CD14-positive monocyte (primary cell): Measurements from ENCODE around the gene CCNQ. TPM values are rescaled to one million over a fixed set of nuclear protein-coding genes. Genes with fewer than 3 reads are reported as not detected.
A peak's percentile ranks its signal among the peaks of the same experiment; 100 is the strongest.

Experiments
- DNase-seq, 3 donors: peaks; one replicate each; pipeline ENCODE4 v3.0.0-alpha.2; 2011 to 2022
- H2AFZ ChIP-seq: 2 replicates; pipeline ENCODE4 v1.6.0; 2012; ENCODE audit warnings: mild to moderate bottlenecking, low read depth, low read length, inconsistent platforms; ENCODE audit not compliant: insufficient read depth, poor library complexity, severe bottlenecking
- H3K27ac ChIP-seq, 2 donors: 1 replicate in 1 of 2; 2 replicates in 1 of 2; pipeline ENCODE4 v1.5.1; 2012 to 2013; ENCODE audit warnings: low read length in 2 of 2, control low read depth in 1 of 2, inconsistent platforms in 1 of 2, low read depth in 1 of 2, mild to moderate bottlenecking in 1 of 2
- H3K27me3 ChIP-seq, 2 donors: one replicate each; pipeline versions ENCODE4 v1.6.0 to v1.6.1; 2011 to 2013; ENCODE audit warnings: low read length in 2 of 2; ENCODE audit not compliant: control insufficient read depth in 2 of 2, insufficient read depth in 2 of 2
- H3K36me3 ChIP-seq, 2 donors: replicated peaks in 1 of 2; 1 replicate in 1 of 2; 2 replicates in 1 of 2; pipeline versions ENCODE4 v1.5.1 to v1.6.1; 2012 to 2013; ENCODE audit warnings: low read length in 2 of 2, control low read depth in 1 of 2, inconsistent platforms in 1 of 2, mild to moderate bottlenecking in 1 of 2; ENCODE audit not compliant: insufficient read depth in 2 of 2, control insufficient read depth in 1 of 2
- H3K4me1 ChIP-seq, 2 donors: 1 replicate in 1 of 2; 2 replicates in 1 of 2; pipeline versions ENCODE4 v1.5.1 to v1.6.1; 2012 to 2013; ENCODE audit warnings: low read length in 2 of 2, control low read depth in 1 of 2, inconsistent platforms in 1 of 2, mild to moderate bottlenecking in 1 of 2, moderate library complexity in 1 of 2; ENCODE audit not compliant: insufficient read depth in 2 of 2, control insufficient read depth in 1 of 2
- H3K4me2 ChIP-seq: replicated peaks from 2 replicates; pipeline ENCODE3; 2012; ENCODE audit warnings: low read length, moderate library complexity, mild to moderate bottlenecking; ENCODE audit not compliant: poor library complexity, severe bottlenecking; ENCODE audit errors: extremely low read depth
- H3K4me3 ChIP-seq, 3 experiments: fragments of 200-600 bp in 1 of 3; sonication (generic) in 1 of 3; replicated peaks in 1 of 3; 1 replicate in 2 of 3; 2 replicates in 1 of 3; pipeline ENCODE4 v1.5.1; 2011 to 2013; ENCODE audit warnings: low read length in 3 of 3, mild to moderate bottlenecking in 3 of 3, control low read depth in 2 of 3, low read depth in 2 of 3, inconsistent platforms in 1 of 3, moderate library complexity in 1 of 3
- H3K79me2 ChIP-seq: 2 replicates; pipeline ENCODE4 v1.6.0; 2012; ENCODE audit warnings: mild to moderate bottlenecking, control low read depth, inconsistent platforms, low read length, moderate library complexity; ENCODE audit not compliant: insufficient read depth
- H3K9ac ChIP-seq: 2 replicates; pipeline ENCODE4 v1.6.0; 2017; ENCODE audit warnings: low read length, mild to moderate bottlenecking; ENCODE audit not compliant: insufficient read depth, poor library complexity, severe bottlenecking
- H3K9me3 ChIP-seq, 2 donors: replicated peaks in 1 of 2; 1 replicate in 1 of 2; 2 replicates in 1 of 2; pipeline versions ENCODE4 v1.5.1 to v1.6.1; 2012 to 2013; ENCODE audit warnings: low read length in 2 of 2, control low read depth in 1 of 2; ENCODE audit not compliant: control insufficient read depth in 1 of 2, insufficient read depth in 1 of 2
- H4K20me1 ChIP-seq: 2 replicates; pipeline ENCODE4 v1.6.0; 2012; ENCODE audit warnings: mild to moderate bottlenecking, low read length, control low read depth, moderate library complexity; ENCODE audit not compliant: insufficient read depth
- H3K27ac Mint-ChIP-seq, 7 donors: one replicate each; pipeline ENCODE4 v1.8.0; 2020; ENCODE audit warnings: mild to moderate bottlenecking in 7 of 7, mixed read lengths in 7 of 7, moderate library complexity in 6 of 7, inconsistent platforms in 2 of 7
- H3K27me3 Mint-ChIP-seq, 3 donors: one replicate each; pipeline ENCODE4 v1.8.0; 2021 to 2022; ENCODE audit warnings: low read depth in 3 of 3, mild to moderate bottlenecking in 3 of 3, mixed read lengths in 3 of 3, moderate library complexity in 3 of 3, inconsistent platforms in 1 of 3
- H3K36me3 Mint-ChIP-seq, 2 donors: one replicate each; pipeline ENCODE4 v1.8.0; 2020; ENCODE audit warnings: mixed read lengths in 2 of 2, inconsistent platforms in 1 of 2, mild to moderate bottlenecking in 1 of 2
- H3K4me1 Mint-ChIP-seq: one replicate; pipeline ENCODE4 v1.8.0; 2020; ENCODE audit warnings: mild to moderate bottlenecking, mixed read lengths
- H3K4me3 Mint-ChIP-seq, 2 donors: one replicate each; pipeline ENCODE4 v1.8.0; 2020; ENCODE audit warnings: mild to moderate bottlenecking in 2 of 2, mixed read lengths in 2 of 2, moderate library complexity in 1 of 2
- H3K9me3 Mint-ChIP-seq, 7 donors: one replicate each; pipeline ENCODE4 v1.8.0; 2020 to 2022; ENCODE audit warnings: mixed read lengths in 7 of 7, mild to moderate bottlenecking in 6 of 7, moderate library complexity in 6 of 7, inconsistent platforms in 2 of 7
- WGBS: methylation state at CpG from one replicate; pipeline ENCODE4 v1.1.5; 2013; ENCODE audit warnings: missing lambda C conversion rate; ENCODE audit not compliant: insufficient coverage; 5-methylcytosine and 5-hydroxymethylcytosine counted together
- intact Hi-C, 2 donors: fragments of 100-400 bp; cut with micrococcal nuclease; formaldehyde crosslinking; loops; one replicate each; pipeline versions ENCODE4 v1.15.0 to v1.15.1; 2023
- polyA plus RNA-seq, 3 donors: library from polyadenylated mRNA; depleted of rRNA in 1 of 3; unstranded in 2 of 3; stranded (reverse) in 1 of 3; fragments of 300-500 nt in 2 of 3; fragments of >200 nt in 1 of 3; fragmentation: Illumina TruSeq in 2 of 3; gene quantifications; 1 replicate in 2 of 3; 2 replicates in 1 of 3; pipeline ENCODE4 v1.2.3, GENCODE V29; 2012 to 2021
- TF ChIP-seq, protein P1 (sequence below): fragments of 200-600 bp; IDR thresholded peaks from one replicate; pipeline ENCODE4 v1.8.0; 2022; ENCODE audit warnings: antibody characterized with exemption, mild to moderate bottlenecking

Gene CCNQ
- polyA plus RNA-seq, 3 donors, result 21.8 to 35.6 (median 29.3) TPM

- Histone ChIP-seq H3K27ac (no peak overlapping the region), H3K9me3 (peaks cover 0 to 18% of the 10 kb centered on the region in 2 donors), H3K36me3 (no peaks in the 10 kb centered on the region), H3K27me3 (peaks cover 16 to 69% of the 10 kb centered on the region in 2 donors), H3K79me2 (no peaks in the 10 kb centered on the region), H3K4me1 (peaks cover 0 to 5% of the 10 kb centered on the region in 2 donors), H2AFZ (no peak overlapping the region), H3K4me3 (no peak overlapping the region), H3K9ac (no peak overlapping the region), H4K20me1 (no peaks in the 10 kb centered on the region), H3K4me2 (no peak overlapping the region)
- Mint-ChIP-seq H3K36me3 (peaks cover 0 to 1% of the 10 kb centered on the region in 2 donors), H3K4me1 (peaks cover 2% of the 10 kb centered on the region), H3K9me3 (peaks cover 0 to 27% (median 8%) of the 10 kb centered on the region in 7 donors), H3K27ac (no peak overlapping the region), H3K27me3 (peaks cover 50 to 81% (median 65%) of the 10 kb centered on the region in 3 donors), H3K4me3 (no peak overlapping the region)
- DNase-seq, result no peak
- TF ChIP-seq, protein P1, sequence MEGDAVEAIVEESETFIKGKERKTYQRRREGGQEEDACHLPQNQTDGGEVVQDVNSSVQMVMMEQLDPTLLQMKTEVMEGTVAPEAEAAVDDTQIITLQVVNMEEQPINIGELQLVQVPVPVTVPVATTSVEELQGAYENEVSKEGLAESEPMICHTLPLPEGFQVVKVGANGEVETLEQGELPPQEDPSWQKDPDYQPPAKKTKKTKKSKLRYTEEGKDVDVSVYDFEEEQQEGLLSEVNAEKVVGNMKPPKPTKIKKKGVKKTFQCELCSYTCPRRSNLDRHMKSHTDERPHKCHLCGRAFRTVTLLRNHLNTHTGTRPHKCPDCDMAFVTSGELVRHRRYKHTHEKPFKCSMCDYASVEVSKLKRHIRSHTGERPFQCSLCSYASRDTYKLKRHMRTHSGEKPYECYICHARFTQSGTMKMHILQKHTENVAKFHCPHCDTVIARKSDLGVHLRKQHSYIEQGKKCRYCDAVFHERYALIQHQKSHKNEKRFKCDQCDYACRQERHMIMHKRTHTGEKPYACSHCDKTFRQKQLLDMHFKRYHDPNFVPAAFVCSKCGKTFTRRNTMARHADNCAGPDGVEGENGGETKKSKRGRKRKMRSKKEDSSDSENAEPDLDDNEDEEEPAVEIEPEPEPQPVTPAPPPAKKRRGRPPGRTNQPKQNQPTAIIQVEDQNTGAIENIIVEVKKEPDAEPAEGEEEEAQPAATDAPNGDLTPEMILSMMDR, result no peak
- intact Hi-C loops, result no loop called here
- no CpG with 5 or more reads among the region's 6 CpGs for WGBS
These were observed 46.2 kb upstream of the CCNQ start for GRCh38 chrX:153645151-153645550.

DNA sequence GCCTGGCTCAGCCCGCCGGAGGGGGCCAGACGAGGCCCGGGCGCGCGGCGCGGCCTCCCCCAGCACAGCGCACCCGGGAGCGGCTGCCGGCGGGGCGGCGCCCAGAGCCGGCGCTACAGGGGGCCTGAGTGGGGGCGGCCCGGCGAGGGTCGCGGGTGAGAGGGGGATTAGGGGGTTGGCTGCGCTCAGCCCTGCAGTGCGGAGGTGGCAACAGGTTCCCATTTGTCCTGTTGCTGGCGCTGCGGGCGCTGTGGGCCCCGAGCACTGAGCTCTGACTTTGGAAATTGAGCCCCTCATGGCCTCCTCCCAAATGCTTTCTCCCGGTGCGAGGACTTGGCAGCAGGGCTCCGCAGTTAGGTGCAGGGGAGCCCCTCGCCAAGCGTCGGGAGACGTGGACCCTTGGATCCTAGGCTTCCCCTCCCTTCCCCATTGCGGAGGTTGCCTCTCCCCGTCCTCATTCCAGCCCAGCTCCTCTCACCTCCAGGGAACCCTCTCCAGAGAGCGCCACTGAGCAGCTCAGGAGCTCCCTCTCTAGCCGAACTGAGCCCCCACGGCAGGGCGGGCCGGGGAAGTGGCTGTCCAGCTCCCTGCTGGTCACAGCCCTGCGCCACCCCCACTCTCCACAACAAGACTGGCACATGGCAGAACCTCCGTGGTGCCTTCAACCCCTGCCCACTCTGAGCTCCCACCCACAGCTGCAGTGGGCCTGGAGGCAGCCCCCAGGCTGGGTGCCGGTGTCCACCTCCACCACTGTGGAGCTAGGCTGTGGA lies 45.6 kb upstream of the CCNQ start:
- Mint-ChIP-seq H3K27ac (peak overlapping the region in 1 of 7 donors; percentile 18), H3K4me1 (peaks cover 2% of the 10 kb centered on the region), H3K4me3 (peak overlapping the region in 1 of 2 donors; percentile 68), H3K36me3 (peaks cover 0 to 1% of the 10 kb centered on the region in 2 donors), H3K9me3 (peaks cover 0 to 24% (median 8%) of the 10 kb centered on the region in 7 donors), H3K27me3 (peaks cover 53 to 84% (median 69%) of the 10 kb centered on the region in 3 donors)
- no peak overlapping the region for H3K4me3 ChIP-seq
- intact Hi-C loops, result no loop called here
- no peaks in the 10 kb centered on the region for H4K20me1 ChIP-seq
- H3K36me3 ChIP-seq, result no peaks in the 10 kb centered on the region
- peaks cover 16 to 69% of the 10 kb centered on the region in 2 donors for H3K27me3 ChIP-seq
- no peak for DNase-seq
- no peak overlapping the region for H2AFZ ChIP-seq
- H3K27ac ChIP-seq, result no peak overlapping the region
- peaks cover 0 to 18% of the 10 kb centered on the region in 2 donors for H3K9me3 ChIP-seq
- no peak overlapping the region for H3K4me2 ChIP-seq
- 2% methylated on average over 14 of the region's 46 CpGs for WGBS
- no peaks in the 10 kb centered on the region for H3K79me2 ChIP-seq
- peaks cover 0 to 5% of the 10 kb centered on the region in 2 donors for H3K4me1 ChIP-seq
- TF ChIP-seq, protein P1, result no peak
- no peak overlapping the region for H3K9ac ChIP-seq
